ENCODE data around the gene GCAT. TPM values are rescaled to one million over a fixed set of nuclear protein-coding genes. Genes with fewer than 3 reads are reported as not detected.
A peak's percentile ranks its signal among the peaks of the same experiment; 100 is the strongest.

Gene GCAT
- 10 to 100 TPM; 31.6 to 42.5 TPM for total RNA-seq

DNA sequence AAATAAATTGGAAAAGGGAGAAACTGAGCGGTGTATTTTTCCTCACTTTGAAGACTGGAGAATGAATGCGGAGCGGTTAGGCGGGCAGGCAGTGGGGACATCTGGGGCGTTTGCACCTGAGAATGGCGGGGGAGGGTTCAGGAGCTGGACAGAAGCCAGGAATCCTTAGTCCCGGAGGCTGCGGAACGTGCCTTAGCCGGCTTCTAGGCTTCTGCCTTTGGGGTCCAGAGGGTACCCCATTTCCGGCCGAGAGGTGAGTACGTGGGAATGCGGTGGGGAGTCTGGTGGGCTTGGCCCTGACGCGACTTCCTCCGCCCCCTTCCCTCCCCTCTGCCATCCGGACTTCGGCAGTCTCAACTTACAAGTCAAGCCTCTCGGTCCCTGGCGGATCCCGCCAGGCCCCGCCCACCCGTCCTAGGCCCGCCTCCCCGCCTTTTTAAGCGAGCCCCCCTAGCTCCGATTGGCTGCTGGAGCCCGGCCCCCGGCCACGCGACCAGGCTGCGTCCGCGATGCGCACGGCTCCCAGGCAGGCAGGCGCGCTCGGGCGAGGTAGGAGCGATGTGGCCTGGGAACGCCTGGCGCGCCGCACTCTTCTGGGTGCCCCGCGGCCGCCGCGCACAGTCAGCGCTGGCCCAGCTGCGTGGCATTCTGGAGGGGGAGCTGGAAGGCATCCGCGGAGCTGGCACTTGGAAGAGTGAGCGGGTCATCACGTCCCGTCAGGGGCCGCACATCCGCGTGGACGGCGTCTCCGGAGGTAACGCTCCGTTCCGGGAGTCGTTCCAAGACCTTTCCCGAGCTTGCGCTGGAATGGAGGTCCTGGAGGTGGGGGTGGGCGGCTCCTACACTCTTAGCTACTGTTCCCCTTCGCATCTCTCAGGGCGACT lies at the start of gene GCAT:
Gene GCAT, plus strand, starts transcription at position 525 of the 884 bp plus-strand sequence. Its CDS starts 34 bp downstream, at position 559.
- ATAC-seq (peak; percentile 81), DNase-seq (peak; percentile 97 to 98 (median 97))
- no peaks in the 10 kb centered on the region for H3K36me3 ChIP-seq (replicated peaks in 1 of 2; ENCODE audit: insufficient read depth in 1 of 2, low read depth in 2 of 2)
- peaks cover 70% of the 10 kb centered on the region for H3K4me1 ChIP-seq
- peak within 1 kb of the TSS; percentile 68 to 92 (median 89) for H3K27ac ChIP-seq
- H3K9me3 ChIP-seq = no peaks in the 10 kb centered on the region
- no peaks in the 10 kb centered on the region for H3K27me3 ChIP-seq
- intact Hi-C loops (cut with DNase I) = no loop called here
- H3K4me3 ChIP-seq = peak within 1 kb of the TSS; percentile 14 to 52
- TF ChIP-seq CTCF (IDR thresholded peaks at IDR 0.05) (peak in 1 of 7 experiments; percentile 3), POLR2A (IDR thresholded peaks at IDR 0.05) (peak; percentile 80 to 88 (median 86))
- 0% methylated on average over 10 to 73 of the region's 73 CpGs for WGBS, 2 donors

DNA sequence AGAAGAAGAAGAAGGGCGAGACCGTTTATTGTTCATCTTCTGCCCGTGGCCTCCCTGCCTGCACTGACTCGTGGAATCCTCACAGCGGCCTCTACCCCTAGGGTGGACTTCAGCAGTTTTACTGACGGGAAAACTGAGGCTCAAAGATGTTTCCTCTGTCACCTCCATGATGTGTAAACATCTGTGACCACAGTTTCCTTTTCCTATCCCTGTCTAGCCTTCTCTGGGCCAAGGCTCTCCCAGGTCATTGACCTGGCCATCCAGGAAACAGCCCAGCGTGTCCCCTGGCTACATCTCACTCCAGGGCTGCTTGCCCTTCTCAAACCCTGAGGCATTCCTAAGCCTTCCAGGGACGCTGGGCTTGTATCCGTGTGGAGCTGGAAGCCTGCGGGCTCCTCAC lies 49.0 kb upstream of the GCAT start:
- no peak overlapping the region for H3K27ac ChIP-seq
- H3K4me1 ChIP-seq = peaks cover 5% of the 10 kb centered on the region
- DNase-seq = no peak
- ATAC-seq = no peak
- 84 to 88% methylated on average over 7 to 10 of the region's 10 CpGs for WGBS, 2 donors
- peaks cover 0 to 9% of the 10 kb centered on the region in 2 donors for H3K36me3 ChIP-seq (replicated peaks in 1 of 2; ENCODE audit: insufficient read depth in 1 of 2, low read depth in 2 of 2)
- intact Hi-C loops (cut with DNase I) = no loop called here
- H3K9me3 ChIP-seq = no peaks in the 10 kb centered on the region
- no peaks in the 10 kb centered on the region for H3K27me3 ChIP-seq
- TF ChIP-seq POLR2A (IDR thresholded peaks at IDR 0.05) (no peak), CTCF (IDR thresholded peaks at IDR 0.05) (no peak)
- no peak overlapping the region for H3K4me3 ChIP-seq

DNA sequence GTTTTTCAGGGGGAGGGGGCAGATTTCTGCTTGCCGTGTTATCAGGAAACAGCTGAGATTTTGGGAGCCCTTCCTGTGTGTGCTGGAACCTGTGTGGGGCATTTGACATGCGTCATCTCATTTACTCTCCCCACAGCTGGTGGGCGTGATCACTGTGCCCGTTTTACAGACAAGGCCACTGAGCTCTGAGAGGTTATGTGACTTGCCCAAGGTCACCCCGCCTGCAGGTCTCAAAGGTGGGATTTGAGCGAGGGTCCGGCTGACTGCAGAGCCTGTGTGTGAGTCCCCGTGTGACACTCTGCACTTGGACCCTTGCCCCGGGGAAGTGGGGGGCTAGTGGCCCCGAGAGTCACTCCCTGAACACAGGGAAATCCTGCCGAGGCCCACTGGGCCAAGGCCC lies 48.5 kb upstream of the GCAT start:
- DNase-seq (no peak), ATAC-seq (no peak)
- Histone ChIP-seq H3K27ac (no peak overlapping the region), H3K27me3 (no peaks in the 10 kb centered on the region), H3K4me1 (no peaks in the 10 kb centered on the region), H3K9me3 (no peaks in the 10 kb centered on the region), H3K36me3 (replicated peaks in 1 of 2; ENCODE audit: insufficient read depth in 1 of 2, low read depth in 2 of 2) (peaks cover 0 to 9% of the 10 kb centered on the region in 2 donors), H3K4me3 (no peak overlapping the region)
- intact Hi-C loops (cut with DNase I) = no loop called here
- WGBS, 2 donors = 85% methylated on average over 11 of the region's 11 CpGs; no CpG with 5 or more reads in 1 of the 2 donors
- TF ChIP-seq POLR2A (IDR thresholded peaks at IDR 0.05) (no peak), CTCF (IDR thresholded peaks at IDR 0.05) (no peak)

DNA sequence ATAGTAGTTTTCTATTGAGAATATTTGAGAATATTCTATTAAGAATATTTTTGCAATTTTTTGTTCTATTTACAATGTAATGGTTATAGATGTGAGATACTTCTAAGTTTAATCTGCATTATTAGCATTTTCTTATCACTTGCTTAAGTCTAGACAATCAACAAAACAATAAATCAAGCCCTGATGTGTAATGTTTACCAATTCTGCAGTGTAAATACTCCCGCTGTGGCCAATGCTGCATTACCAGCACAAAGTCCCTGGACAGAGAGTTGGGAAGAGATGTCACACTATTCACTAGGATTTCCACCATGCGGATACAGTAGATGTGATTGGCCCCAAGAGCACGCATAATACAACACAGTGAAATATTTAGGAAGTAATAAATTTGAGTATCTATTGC lies 47.6 kb upstream of the GCAT start:
- DNase-seq (no peak), ATAC-seq (no peak)
- peaks cover 0 to 9% of the 10 kb centered on the region in 2 donors for H3K36me3 ChIP-seq (replicated peaks in 1 of 2; ENCODE audit: insufficient read depth in 1 of 2, low read depth in 2 of 2)
- H3K27me3 ChIP-seq = no peaks in the 10 kb centered on the region
- no peak overlapping the region for H3K4me3 ChIP-seq
- H3K4me1 ChIP-seq = no peaks in the 10 kb centered on the region
- no peaks in the 10 kb centered on the region for H3K9me3 ChIP-seq
- no peak for TF ChIP-seq POLR2A (IDR thresholded peaks at IDR 0.05)
- no peak overlapping the region for H3K27ac ChIP-seq
- 80 to 82% methylated on average over 3 of the region's 3 CpGs for WGBS, 2 donors
- intact Hi-C loops (cut with DNase I) = no loop called here

GRCh38 chr22:37762389-37762836 lies 45.3 kb upstream of the GCAT start:
- ATAC-seq (no peak), DNase-seq (no peak)
- Histone ChIP-seq H3K27me3 (no peaks in the 10 kb centered on the region), H3K4me3 (no peak overlapping the region), H3K27ac (no peak overlapping the region), H3K9me3 (no peaks in the 10 kb centered on the region), H3K36me3 (replicated peaks in 1 of 2; ENCODE audit: insufficient read depth in 1 of 2, low read depth in 2 of 2) (peaks cover 0 to 9% of the 10 kb centered on the region in 2 donors), H3K4me1 (no peaks in the 10 kb centered on the region)
- TF ChIP-seq CTCF (IDR thresholded peaks at IDR 0.05) (no peak), POLR2A (IDR thresholded peaks at IDR 0.05) (no peak)
- intact Hi-C loops (cut with DNase I) = no loop called here
- 71 to 91% methylated on average over 10 of the region's 10 CpGs for WGBS, 2 donors

Measured in body of pancreas (tissue), 4 donors.